Astrocyte (in vitro differentiated cells and primary cell): ENCODE data around the gene ANKRD39. TPM values are rescaled to one million over a fixed set of nuclear protein-coding genes. Genes with fewer than 3 reads are reported as not detected.

Experiments used
- DNase-seq: peaks from one replicate; pipeline ENCODE4 v3.0.0-alpha.2; 2010; ENCODE audit warnings: low read depth
- FAIRE-seq: peaks from 2 replicates; lab custom pipeline; 2011; peaks lifted over from hg19 to GRCh38; lab: Jason Lieb, UNC
- H2AFZ ChIP-seq: 2 replicates; pipeline ENCODE4 v1.6.0; 2012; ENCODE audit warnings: low read depth, low read length, inconsistent platforms
- H3K27ac ChIP-seq: 2 replicates; pipeline ENCODE4 v1.5.1; 2011; ENCODE audit warnings: low read depth, low read length, inconsistent platforms
- H3K27me3 ChIP-seq: 2 replicates; pipeline ENCODE4 v1.6.0; 2011; ENCODE audit warnings: low read length, inconsistent platforms; ENCODE audit not compliant: insufficient read depth
- H3K36me3 ChIP-seq: 2 replicates; pipeline ENCODE4 v1.5.1; 2011; ENCODE audit warnings: low read length, inconsistent platforms; ENCODE audit not compliant: insufficient read depth
- H3K4me1 ChIP-seq: 2 replicates; pipeline ENCODE4 v1.5.1; 2011; ENCODE audit warnings: low read length, inconsistent platforms; ENCODE audit not compliant: insufficient read depth
- H3K4me2 ChIP-seq: 2 replicates; pipeline ENCODE4 v1.6.0; 2012; ENCODE audit warnings: low read length, inconsistent platforms
- H3K4me3 ChIP-seq: 2 replicates; pipeline ENCODE4 v1.5.1; 2011; ENCODE audit warnings: low read depth, mild to moderate bottlenecking, low read length, inconsistent platforms; ENCODE audit not compliant: insufficient read depth
- H3K79me2 ChIP-seq: 2 replicates; pipeline ENCODE4 v1.6.0; 2012; ENCODE audit warnings: mild to moderate bottlenecking, low read length, inconsistent platforms; ENCODE audit not compliant: insufficient read depth
- H3K9ac ChIP-seq: 2 replicates; pipeline ENCODE4 v1.6.0; 2012; ENCODE audit warnings: mild to moderate bottlenecking, low read length, inconsistent platforms
- H3K9me3 ChIP-seq: 2 replicates; pipeline ENCODE4 v1.5.1; 2012; ENCODE audit warnings: low read depth, mild to moderate bottlenecking, low read length, inconsistent platforms; ENCODE audit not compliant: insufficient read depth
- H4K20me1 ChIP-seq: 2 replicates; pipeline ENCODE4 v1.6.0; 2012; ENCODE audit warnings: low read length, inconsistent platforms; ENCODE audit not compliant: insufficient read depth
- H3K27ac Mint-ChIP-seq: one replicate; pipeline ENCODE4 v1.8.0; 2021; ENCODE audit warnings: mild to moderate bottlenecking, mixed read lengths; ENCODE audit not compliant: unreplicated experiment
- H3K27me3 Mint-ChIP-seq: one replicate; pipeline ENCODE4 v1.8.0; 2021; ENCODE audit warnings: low read depth, mixed read lengths; ENCODE audit not compliant: unreplicated experiment
- H3K36me3 Mint-ChIP-seq: one replicate; pipeline ENCODE4 v1.8.0; 2021; ENCODE audit warnings: low read depth, mixed read lengths; ENCODE audit not compliant: unreplicated experiment
- H3K4me1 Mint-ChIP-seq: one replicate; pipeline ENCODE4 v1.8.0; 2021; ENCODE audit warnings: low read depth, mixed read lengths; ENCODE audit not compliant: unreplicated experiment
- H3K4me3 Mint-ChIP-seq: one replicate; pipeline ENCODE4 v1.8.0; 2021; ENCODE audit warnings: mild to moderate bottlenecking, moderate library complexity, mixed read lengths; ENCODE audit not compliant: unreplicated experiment
- H3K9me3 Mint-ChIP-seq: one replicate; pipeline ENCODE4 v1.8.0; 2021; ENCODE audit warnings: mild to moderate bottlenecking, mixed read lengths; ENCODE audit not compliant: unreplicated experiment
- EZH2 ChIP-seq: IDR thresholded peaks from 2 replicates; pipeline ENCODE4 v1.6.1; 2012; ENCODE audit warnings: mild to moderate bottlenecking, low read length, inconsistent platforms; ENCODE audit not compliant: insufficient read depth
- total RNA-seq: library from RNA; stranded (reverse); gene quantifications from 2 replicates; pipeline ENCODE4 v1.2.1, GENCODE V29; 2021
- TF ChIP-seq, protein P1 (sequence below): IDR thresholded peaks from 2 replicates; pipeline ENCODE4 v1.5.1; 2011; ENCODE audit warnings: low read depth, mild to moderate bottlenecking, inconsistent platforms, low read length, moderate library complexity; ENCODE audit not compliant: insufficient read depth

Gene ANKRD39
- total RNA-seq, 1 donor from 2014 or later: 13.7 TPM

DNA sequence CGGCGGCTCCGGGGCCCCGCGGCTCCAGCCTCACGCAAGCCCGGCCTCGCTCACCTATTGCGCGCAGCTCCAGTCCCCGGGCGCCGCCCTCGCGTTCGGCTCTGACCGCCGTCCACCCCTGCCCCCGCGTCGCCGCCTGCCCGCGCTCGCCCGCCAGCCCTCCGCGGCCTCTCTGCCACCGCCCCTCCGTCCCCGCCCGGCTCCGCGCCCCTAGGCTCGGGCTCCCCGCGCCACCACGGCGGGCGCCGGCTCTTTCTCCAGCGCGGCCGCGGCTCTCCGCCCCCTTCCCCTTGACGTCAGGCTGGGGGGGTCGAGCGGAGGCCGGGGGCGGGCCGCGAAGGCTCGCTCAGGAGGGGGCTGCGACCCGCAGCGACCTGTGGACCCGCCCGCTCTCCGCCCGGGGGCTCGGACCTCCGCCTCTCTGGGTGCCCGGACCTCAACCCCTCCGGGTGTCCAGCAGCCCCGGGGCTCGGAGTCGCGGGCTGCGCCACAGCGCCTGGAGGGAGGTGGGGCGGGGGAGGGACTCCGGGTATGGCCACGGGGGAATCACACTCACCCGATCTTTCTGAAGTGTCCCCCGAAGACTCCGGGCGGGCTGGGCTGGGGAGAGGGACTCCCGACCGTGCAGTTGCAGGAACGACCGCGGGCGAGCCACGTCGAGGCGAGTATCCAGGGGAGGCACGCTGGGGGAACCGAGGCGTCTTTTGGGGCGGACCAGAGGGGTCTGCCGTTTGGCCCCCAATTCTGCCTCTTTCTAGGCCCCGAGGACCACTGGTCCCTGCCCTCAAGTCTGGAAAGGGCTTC is 12.2 kb upstream of the ANKRD39 start, which contains the start of gene SEMA4C:
TSS of gene SEMA4C (minus strand) at position 259 of the 804 bp plus-strand sequence. CDS start 2,194 bp downstream, outside the sequence.
- DNase-seq (no peak), FAIRE-seq (no peak)

GRCh38 chr2:96869281-96869821 is 11.5 kb upstream of the ANKRD39 start:
- peak; percentile 69 for DNase-seq
- FAIRE-seq: no peak
- Histone ChIP-seq H4K20me1 (peaks cover 36% of the 10 kb centered on the region), H3K4me2 (peak overlapping the region; percentile 98), H3K36me3 (peaks cover 14% of the 10 kb centered on the region), H2AFZ (peak overlapping the region; percentile 74), H3K9ac (peak overlapping the region; percentile 92), H3K79me2 (peaks cover 45% of the 10 kb centered on the region), H3K27ac (peak overlapping the region; percentile 72), H3K4me1 (peaks cover 30% of the 10 kb centered on the region), H3K9me3 (no peaks in the 10 kb centered on the region), H3K27me3 (no peaks in the 10 kb centered on the region), H3K4me3 (peak overlapping the region; percentile 83)
- H3K27ac Mint-ChIP-seq: no peak overlapping the region
- no peaks in the 10 kb centered on the region for H3K27me3 Mint-ChIP-seq
- no peak overlapping the region for H3K4me3 Mint-ChIP-seq
- H3K4me1 Mint-ChIP-seq: peaks cover 14% of the 10 kb centered on the region
- no peaks in the 10 kb centered on the region for H3K36me3 Mint-ChIP-seq
- no peaks in the 10 kb centered on the region for H3K9me3 Mint-ChIP-seq
- TF ChIP-seq, protein P1, sequence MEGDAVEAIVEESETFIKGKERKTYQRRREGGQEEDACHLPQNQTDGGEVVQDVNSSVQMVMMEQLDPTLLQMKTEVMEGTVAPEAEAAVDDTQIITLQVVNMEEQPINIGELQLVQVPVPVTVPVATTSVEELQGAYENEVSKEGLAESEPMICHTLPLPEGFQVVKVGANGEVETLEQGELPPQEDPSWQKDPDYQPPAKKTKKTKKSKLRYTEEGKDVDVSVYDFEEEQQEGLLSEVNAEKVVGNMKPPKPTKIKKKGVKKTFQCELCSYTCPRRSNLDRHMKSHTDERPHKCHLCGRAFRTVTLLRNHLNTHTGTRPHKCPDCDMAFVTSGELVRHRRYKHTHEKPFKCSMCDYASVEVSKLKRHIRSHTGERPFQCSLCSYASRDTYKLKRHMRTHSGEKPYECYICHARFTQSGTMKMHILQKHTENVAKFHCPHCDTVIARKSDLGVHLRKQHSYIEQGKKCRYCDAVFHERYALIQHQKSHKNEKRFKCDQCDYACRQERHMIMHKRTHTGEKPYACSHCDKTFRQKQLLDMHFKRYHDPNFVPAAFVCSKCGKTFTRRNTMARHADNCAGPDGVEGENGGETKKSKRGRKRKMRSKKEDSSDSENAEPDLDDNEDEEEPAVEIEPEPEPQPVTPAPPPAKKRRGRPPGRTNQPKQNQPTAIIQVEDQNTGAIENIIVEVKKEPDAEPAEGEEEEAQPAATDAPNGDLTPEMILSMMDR: no peak
- no peak for TF ChIP-seq EZH2

More for the DNA sequence above, 12.2 kb upstream of the ANKRD39 start, which contains the start of gene SEMA4C:
- H3K9ac ChIP-seq: peak within 1 kb of the TSS; percentile 92
- peak within 1 kb of the TSS; percentile 74 for H2AFZ ChIP-seq
- no peaks in the 10 kb centered on the region for H3K9me3 Mint-ChIP-seq
- H3K9me3 ChIP-seq: no peaks in the 10 kb centered on the region
- peaks cover 14% of the 10 kb centered on the region for H3K4me1 Mint-ChIP-seq
- TF ChIP-seq EZH2: no peak
- TF ChIP-seq, protein P1: no peak
- H3K4me3 ChIP-seq: peak within 1 kb of the TSS; percentile 83
- H3K27ac ChIP-seq: peak within 1 kb of the TSS; percentile 72
- no peaks in the 10 kb centered on the region for H3K27me3 ChIP-seq
- H3K4me2 ChIP-seq: peak within 1 kb of the TSS; percentile 98
- H3K27ac Mint-ChIP-seq: peak within 1 kb of the TSS; percentile 12
- no peaks in the 10 kb centered on the region for H3K36me3 Mint-ChIP-seq
- peaks cover 9% of the 10 kb centered on the region for H3K36me3 ChIP-seq
- H3K4me1 ChIP-seq: peaks cover 30% of the 10 kb centered on the region
- H3K4me3 Mint-ChIP-seq: peak within 1 kb of the TSS; percentile 74
- H3K79me2 ChIP-seq: peaks cover 38% of the 10 kb centered on the region
- peaks cover 30% of the 10 kb centered on the region for H4K20me1 ChIP-seq
- H3K27me3 Mint-ChIP-seq: no peaks in the 10 kb centered on the region
